HuH-7.5 (cell line): ENCODE data around the gene LRCH2.
"Not testable (repeated sequence)": the region's sequence is repeated elsewhere in the genome, so short reads cannot be mapped to it uniquely, and the experiment has no call there.

ENCODE experiments used
- DNase-seq: peaks from one replicate; pipeline ENCODE4 v3.0.0; 2011; ENCODE audit warnings: low spot score

The LRCH2 gene, protein sequence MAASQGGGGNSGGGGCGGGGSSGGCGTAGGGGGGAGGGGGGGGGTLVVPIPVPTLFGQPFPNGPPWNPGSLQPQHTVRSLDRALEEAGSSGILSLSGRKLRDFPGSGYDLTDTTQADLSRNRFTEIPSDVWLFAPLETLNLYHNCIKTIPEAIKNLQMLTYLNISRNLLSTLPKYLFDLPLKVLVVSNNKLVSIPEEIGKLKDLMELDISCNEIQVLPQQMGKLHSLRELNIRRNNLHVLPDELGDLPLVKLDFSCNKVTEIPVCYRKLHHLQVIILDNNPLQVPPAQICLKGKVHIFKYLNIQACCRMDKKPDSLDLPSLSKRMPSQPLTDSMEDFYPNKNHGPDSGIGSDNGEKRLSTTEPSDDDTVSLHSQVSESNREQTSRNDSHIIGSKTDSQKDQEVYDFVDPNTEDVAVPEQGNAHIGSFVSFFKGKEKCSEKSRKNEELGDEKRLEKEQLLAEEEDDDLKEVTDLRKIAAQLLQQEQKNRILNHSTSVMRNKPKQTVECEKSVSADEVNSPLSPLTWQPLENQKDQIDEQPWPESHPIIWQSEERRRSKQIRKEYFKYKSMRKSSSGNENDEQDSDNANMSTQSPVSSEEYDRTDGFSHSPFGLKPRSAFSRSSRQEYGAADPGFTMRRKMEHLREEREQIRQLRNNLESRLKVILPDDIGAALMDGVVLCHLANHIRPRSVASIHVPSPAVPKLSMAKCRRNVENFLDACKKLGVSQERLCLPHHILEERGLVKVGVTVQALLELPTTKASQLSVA

GRCh38 chrX:115233497-115234455 lies at the start of gene LRCH2:
Gene LRCH2 (minus strand): TSS chrX:115234096. CDS start chrX:115234041, 55 bp downstream.
- DNase-seq = no peak

- no peak for DNase-seq
Measured at GRCh38 chrX:115269051-115269683, 35.3 kb upstream of the LRCH2 start.

DNA sequence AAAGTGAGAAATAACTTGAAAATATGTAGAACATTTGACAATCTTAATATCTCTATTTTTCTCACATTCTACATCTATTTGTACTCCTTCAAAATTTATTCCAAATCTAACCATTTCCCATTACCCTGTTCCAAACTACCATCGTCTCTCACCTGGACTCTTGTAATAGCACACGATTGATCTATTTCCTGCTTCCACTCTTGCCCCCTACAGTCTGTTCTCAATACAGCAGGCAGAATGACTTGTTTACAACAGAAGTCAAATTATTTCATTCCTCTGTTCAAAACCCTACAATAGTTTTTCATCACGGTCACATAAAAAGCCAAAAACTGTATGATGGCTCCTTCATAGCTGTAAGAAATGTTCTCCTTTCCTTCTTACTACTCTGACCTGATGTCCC lies 34.5 kb upstream of the LRCH2 start:
- DNase-seq = no peak

- no peak for DNase-seq
Measured at GRCh38 chrX:115266300-115266699, 32.4 kb upstream of the LRCH2 start.

DNA sequence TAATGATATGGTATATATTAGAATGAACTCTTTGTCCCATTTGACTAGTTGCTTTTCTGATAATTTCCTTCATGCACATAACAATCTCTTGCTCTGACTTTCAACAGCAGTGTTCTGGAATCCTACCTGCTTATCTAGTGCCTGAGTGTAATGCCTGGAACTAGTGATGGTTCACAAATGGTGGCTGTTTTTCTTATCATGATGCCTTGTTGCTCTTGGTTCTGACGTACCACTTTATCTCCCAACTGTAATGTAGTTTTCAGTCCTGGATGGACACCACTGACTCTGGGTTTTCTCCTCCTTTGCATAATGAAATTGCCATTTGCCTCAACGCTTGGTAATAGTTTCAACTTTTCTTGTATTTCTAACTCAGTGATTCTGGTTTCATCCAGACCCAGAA lies 30.1 kb upstream of the LRCH2 start:
- no peak for DNase-seq

DNA sequence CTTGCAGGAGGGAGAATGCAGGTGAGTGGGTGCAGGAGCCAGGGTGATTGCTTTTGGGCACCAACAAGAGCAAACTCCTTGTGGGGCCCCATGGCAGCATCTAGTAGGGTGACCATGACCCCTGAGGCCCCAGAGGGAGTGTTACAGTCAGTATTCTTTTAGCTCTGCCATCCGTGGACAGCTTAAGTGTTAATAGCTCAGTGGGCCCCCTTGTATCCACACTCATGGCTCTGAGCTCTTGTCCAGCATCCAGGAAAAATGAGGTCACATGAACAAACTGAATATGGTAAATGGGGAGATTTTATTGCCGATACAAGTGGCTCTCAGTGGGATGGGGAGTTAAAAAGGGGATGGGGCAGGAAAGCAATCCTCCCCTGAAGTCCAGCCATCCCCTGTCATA lies 27.3 kb upstream of the LRCH2 start:
- no peak for DNase-seq

- no peak for DNase-seq
Measured at GRCh38 chrX:115260330-115260729, 26.4 kb upstream of the LRCH2 start.

DNA sequence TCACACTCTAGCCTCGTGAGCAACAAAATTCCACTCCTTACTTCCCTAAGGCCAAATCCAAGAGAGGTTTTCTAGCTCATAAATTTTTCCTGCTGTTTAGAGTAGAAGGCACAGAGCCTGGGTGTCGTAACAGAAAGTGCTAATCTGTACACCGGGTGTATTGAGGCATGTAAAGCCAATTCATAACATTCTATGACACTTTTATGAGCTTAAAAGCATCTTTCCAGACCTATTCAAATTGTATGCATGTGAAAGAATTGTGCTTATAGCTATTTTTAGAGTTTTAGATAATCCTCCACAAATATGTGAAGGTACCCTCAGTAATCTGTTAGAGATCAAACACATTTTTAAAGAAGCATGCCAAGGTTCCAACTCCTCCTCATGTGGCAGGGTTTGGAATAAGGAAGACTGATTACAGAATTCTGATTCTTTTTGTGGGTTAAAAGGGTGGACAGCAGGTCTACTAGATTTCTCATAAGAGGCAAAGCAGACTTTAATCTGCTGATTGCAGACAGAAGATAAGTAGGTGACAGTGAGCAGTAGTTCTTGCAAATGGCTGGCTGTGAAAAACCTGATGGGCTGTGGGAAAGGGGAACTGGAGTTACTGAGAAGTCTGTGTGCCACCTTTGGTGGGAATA lies 25.5 kb upstream of the LRCH2 start:
- DNase-seq = no peak

- no peak for DNase-seq
Measured at GRCh38 chrX:115257711-115258110, 23.8 kb upstream of the LRCH2 start.

DNA sequence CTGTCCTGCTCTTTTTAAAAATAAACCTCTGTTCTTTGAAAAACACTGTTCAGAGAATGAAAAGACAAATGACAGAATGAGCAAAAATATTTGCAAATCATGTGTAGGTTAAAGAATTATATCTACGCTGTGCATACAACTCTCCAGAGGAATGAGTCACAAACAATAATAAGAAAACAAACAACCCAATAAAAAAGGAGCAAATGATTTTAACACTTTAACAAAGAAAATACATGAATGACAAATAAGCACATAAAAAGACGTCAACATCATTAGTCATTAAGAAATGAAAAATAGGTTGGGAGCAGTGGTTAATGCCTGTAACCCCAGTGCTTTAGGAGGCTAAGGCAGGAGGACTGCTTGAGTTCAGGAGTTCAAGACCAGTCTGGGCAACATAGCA lies 21.1 kb upstream of the LRCH2 start:
- DNase-seq = no peak

GRCh38 chrX:115251458-115252233 lies 17.8 kb upstream of the LRCH2 start:
- no peak for DNase-seq

DNA sequence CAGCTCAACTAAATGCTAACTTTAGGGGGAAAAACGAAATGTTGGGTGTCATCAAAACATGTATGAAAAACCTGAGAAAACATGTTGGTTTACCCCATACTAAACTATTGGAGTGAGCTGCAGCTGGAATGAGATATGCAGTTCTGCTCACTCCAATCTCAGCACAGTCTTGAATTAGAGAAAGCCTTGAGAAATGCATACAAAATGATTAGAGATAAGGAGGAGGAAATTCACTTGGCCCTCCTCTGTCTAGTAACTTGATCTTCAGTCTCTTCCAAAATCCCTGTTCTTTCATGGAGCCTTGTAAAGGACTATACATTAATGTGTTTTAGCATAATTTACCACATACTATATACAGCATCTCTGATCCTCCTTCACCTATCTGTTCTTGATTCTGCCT lies 3.2 kb upstream of the LRCH2 start:
- DNase-seq = no peak

- DNase-seq = no peak
Measured at GRCh38 chrX:115236560-115236959, 2.7 kb upstream of the LRCH2 start.

- DNase-seq = no peak
Measured at GRCh38 chrX:115234461-115234860, 565 bp upstream of the LRCH2 start.

GRCh38 chrX:115232933-115233496 lies 881 bp downstream of the LRCH2 start:
- no peak for DNase-seq

DNA sequence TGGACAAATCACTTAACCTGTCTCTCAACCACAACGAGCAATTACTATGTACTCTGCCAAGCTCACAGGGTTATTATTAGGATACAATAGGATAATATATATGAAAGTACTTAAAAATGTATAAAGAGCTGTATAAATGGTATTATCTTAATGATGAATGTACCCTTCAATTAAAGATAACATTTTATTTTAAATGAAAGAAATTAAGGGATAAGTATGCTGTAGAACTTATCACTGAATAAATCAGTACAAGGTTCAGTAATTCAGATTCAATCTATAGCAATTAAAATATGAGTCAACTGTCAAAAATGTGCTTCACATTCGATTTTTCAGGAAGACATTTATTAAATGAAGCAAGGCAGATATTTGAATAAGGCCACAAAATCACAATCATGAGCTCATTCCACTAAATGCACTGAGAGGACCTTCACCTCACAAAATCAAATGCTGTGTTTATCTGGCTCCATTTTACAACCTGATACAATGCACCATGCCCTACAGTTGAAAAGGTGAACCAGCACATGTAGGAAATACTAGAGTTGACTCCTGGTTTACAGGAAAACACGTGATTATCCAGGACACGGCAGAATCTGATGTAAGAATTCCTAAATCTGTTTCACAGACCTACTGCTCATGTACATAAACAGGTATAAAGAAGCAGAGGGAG lies 4.4 kb downstream of the LRCH2 start:
- DNase-seq = no peak

GRCh38 chrX:115226929-115227328 lies 7.0 kb downstream of the LRCH2 start:
- no peak for DNase-seq

GRCh38 chrX:115217346-115217745 lies 16.6 kb downstream of the LRCH2 start:
- not testable (repeated sequence) for DNase-seq

DNA sequence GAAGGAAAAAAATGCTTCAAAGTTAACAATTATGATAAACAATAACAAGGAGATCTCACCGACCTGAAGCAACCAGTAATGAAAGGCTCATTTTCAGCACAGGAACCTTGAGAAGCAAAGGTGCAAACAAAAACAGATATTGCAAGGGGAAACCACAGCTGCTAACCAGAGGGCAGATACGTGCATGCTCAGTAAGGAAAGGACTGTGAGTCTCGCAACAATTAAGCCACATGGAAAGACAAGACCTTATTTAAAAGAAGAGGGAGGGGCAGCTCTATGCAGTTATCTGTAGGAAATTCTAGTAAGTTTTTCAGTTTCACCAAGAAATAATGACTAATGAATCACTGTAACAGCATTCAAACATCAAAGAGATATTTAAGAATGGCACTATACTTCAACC lies 19.3 kb downstream of the LRCH2 start:
- DNase-seq = no peak

DNA sequence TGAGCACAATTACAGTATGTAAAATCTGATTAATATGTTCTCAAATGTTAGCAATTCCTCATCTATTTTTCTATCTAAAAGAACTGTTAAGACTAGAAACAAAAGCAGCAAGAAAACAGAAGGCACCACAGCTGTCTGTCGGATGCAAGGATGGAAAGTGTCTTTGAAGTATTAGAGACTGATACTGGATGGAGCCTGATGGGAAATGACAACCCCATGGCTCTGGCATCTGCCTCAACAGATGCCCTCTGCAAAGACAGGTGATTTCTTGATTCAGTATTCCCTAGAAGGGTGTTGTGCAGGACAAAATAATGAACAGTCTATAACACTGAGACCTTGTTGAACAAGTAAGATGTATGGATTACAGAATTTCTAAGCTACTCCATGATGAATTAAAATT lies 19.7 kb downstream of the LRCH2 start:
- DNase-seq = no peak
